KMS-11 (cell line): ENCODE measurements around the gene ADAMTS14.
"Not testable (repeated sequence)": the region's sequence is repeated elsewhere in the genome, so short reads cannot be mapped to it uniquely, and the experiment has no call there.

Experiments
- H2AFZ ChIP-seq: fragments of 200-600 bp; sonication (generic); 2 replicates; pipeline ENCODE4 v1.6.1; 2016; ENCODE audit warnings: antibody characterized with exemption, mixed run types, low read depth
- H3K27ac ChIP-seq: fragments of 200-600 bp; sonication (generic); 2 replicates; pipeline ENCODE4 v1.6.1; 2016; ENCODE audit warnings: mild to moderate bottlenecking, mixed run types
- H3K27me3 ChIP-seq: fragments of 200-600 bp; sonication (generic); 2 replicates; pipeline ENCODE4 v1.6.1; 2017; ENCODE audit warnings: mild to moderate bottlenecking, low read depth, mixed run types, moderate library complexity; ENCODE audit not compliant: insufficient read depth
- H3K36me3 ChIP-seq: fragments of 200-600 bp; sonication (generic); 2 replicates; pipeline ENCODE4 v1.6.1; 2017; ENCODE audit warnings: mild to moderate bottlenecking, mixed run types; ENCODE audit not compliant: insufficient read depth
- H3K4me1 ChIP-seq: fragments of 200-600 bp; sonication (generic); 2 replicates; pipeline ENCODE4 v1.6.1; 2016; ENCODE audit warnings: mild to moderate bottlenecking, low read depth, mixed run types; ENCODE audit not compliant: poor library complexity, severe bottlenecking
- H3K4me2 ChIP-seq: fragments of 200-600 bp; sonication (generic); 2 replicates; pipeline ENCODE4 v1.7.0; 2016; ENCODE audit warnings: mild to moderate bottlenecking, mixed run types
- H3K4me3 ChIP-seq: fragments of 200-600 bp; sonication (generic); IDR thresholded peaks from 2 replicates; pipeline ENCODE4 v1.6.1; 2017; ENCODE audit warnings: low read depth, low read length, mixed read lengths; ENCODE audit not compliant: insufficient read depth
- H3K79me2 ChIP-seq: fragments of 200-600 bp; sonication (generic); 2 replicates; pipeline ENCODE4 v1.6.1; 2016; ENCODE audit warnings: low read depth, mixed run types; ENCODE audit not compliant: insufficient read depth
- H3K9ac ChIP-seq: fragments of 200-600 bp; sonication (generic); 2 replicates; pipeline ENCODE4 v1.6.1; 2016; ENCODE audit warnings: mild to moderate bottlenecking, mixed run types
- H4K20me1 ChIP-seq: fragments of 200-600 bp; sonication (generic); 2 replicates; pipeline ENCODE4 v1.6.1; 2016; ENCODE audit warnings: mild to moderate bottlenecking, mixed run types; ENCODE audit not compliant: insufficient read depth
- CTCF ChIP-seq: fragments of 200-600 bp; sonication (generic); conservative IDR thresholded peaks from 2 replicates; pipeline ENCODE4 v1.6.1; 2017; ENCODE audit warnings: low read depth, mild to moderate bottlenecking, antibody characterized with exemption, low read length, moderate library complexity, mixed read lengths

The ADAMTS14 gene

GRCh38 chr10:70660722-70661121, 11.6 kb upstream of the ADAMTS14 start:
- Histone ChIP-seq H3K36me3 (no peaks in the 10 kb centered on the region), H3K4me2 (no peak overlapping the region), H3K9ac (no peak overlapping the region), H4K20me1 (no peaks in the 10 kb centered on the region), H2AFZ (no peak overlapping the region), H3K4me3 (no peak overlapping the region), H3K27me3 (no peaks in the 10 kb centered on the region), H3K27ac (no peak overlapping the region), H3K79me2 (no peaks in the 10 kb centered on the region), H3K4me1 (no peaks in the 10 kb centered on the region)
- TF ChIP-seq CTCF, result no peak

- Histone ChIP-seq H3K36me3 (no peaks in the 10 kb centered on the region), H3K4me1 (no peaks in the 10 kb centered on the region), H3K4me3 (no peak overlapping the region), H4K20me1 (no peaks in the 10 kb centered on the region), H3K79me2 (no peaks in the 10 kb centered on the region), H3K4me2 (no peak overlapping the region), H3K9ac (no peak overlapping the region), H3K27me3 (no peaks in the 10 kb centered on the region; the same call in 1 of the 2 replicates), H2AFZ (no peak overlapping the region), H3K27ac (no peak overlapping the region)
- TF ChIP-seq CTCF, result no peak
Observed at GRCh38 chr10:70661623-70662361, 10.5 kb upstream of the ADAMTS14 start.

GRCh38 chr10:70662362-70663220, 9.7 kb upstream of the ADAMTS14 start:
- H3K36me3 ChIP-seq, result no peaks in the 10 kb centered on the region
- TF ChIP-seq CTCF, result no peak
- H3K4me2 ChIP-seq, result no peak overlapping the region

GRCh38 chr10:70663458-70664409, 8.6 kb upstream of the ADAMTS14 start:
- not testable (repeated sequence) for H2AFZ ChIP-seq, H4K20me1 ChIP-seq, H3K4me2 ChIP-seq, H3K27ac ChIP-seq, H3K9ac ChIP-seq, H3K79me2 ChIP-seq, H3K27me3 ChIP-seq, H3K4me3 ChIP-seq, H3K36me3 ChIP-seq, H3K4me1 ChIP-seq

More at GRCh38 chr10:70662362-70663220, 9.7 kb upstream of the ADAMTS14 start:
- Histone ChIP-seq H2AFZ (no peak overlapping the region), H4K20me1 (no peaks in the 10 kb centered on the region), H3K27ac (no peak overlapping the region), H3K79me2 (no peaks in the 10 kb centered on the region), H3K4me1 (no peaks in the 10 kb centered on the region), H3K27me3 (no peaks in the 10 kb centered on the region; the same call in 1 of the 2 replicates), H3K4me3 (no peak overlapping the region), H3K9ac (no peak overlapping the region)
